ENCODE measurements around the gene THRA. TPM values are rescaled to one million over a fixed set of nuclear protein-coding genes. Genes with fewer than 3 reads are reported as not detected.

THRA gene
- total RNA-seq (2014; rRNA removed; shearing (Covaris generic)) = 16.3 and 20.0 TPM in 2 replicates

GRCh38 chr17:40062329-40063186 lies at the start of gene THRA:
Gene THRA, plus strand, starts transcription at chr17:40062965. Its CDS starts 11,524 bp downstream, at chr17:40074489.
- peak; percentile 50 for DNase-seq (ENCODE audit: low read depth)

GRCh38 chr17:40014375-40014980 lies 48.3 kb upstream of the THRA start:
- no peak for DNase-seq (ENCODE audit: low read depth)

- no peak for DNase-seq (ENCODE audit: low read depth)
Measured at GRCh38 chr17:40015005-40015997, 47.5 kb upstream of the THRA start, which contains the start of gene CSF3. Gene CSF3, plus strand, starts transcription at chr17:40015440. Its CDS starts 35 bp downstream, at chr17:40015475.

- DNase-seq (ENCODE audit: low read depth) = no peak
Measured at GRCh38 chr17:40015998-40016985, 46.5 kb upstream of the THRA start.

- DNase-seq (ENCODE audit: low read depth) = no peak
Measured at GRCh38 chr17:40017422-40018080, 45.2 kb upstream of the THRA start.

- peak; percentile 80 for DNase-seq (ENCODE audit: low read depth)
Measured at GRCh38 chr17:40018211-40019121, 44.3 kb upstream of the THRA start.

GRCh38 chr17:40019140-40019991 lies 43.4 kb upstream of the THRA start:
- no peak for DNase-seq (ENCODE audit: low read depth)

GRCh38 chr17:40020146-40020545 lies 42.6 kb upstream of the THRA start:
- no peak for DNase-seq (ENCODE audit: low read depth)

GRCh38 chr17:40021451-40021971 lies 41.3 kb upstream of the THRA start:
- DNase-seq (ENCODE audit: low read depth) = peak; percentile 99

GRCh38 chr17:40022497-40022896 lies 40.3 kb upstream of the THRA start:
- no peak for DNase-seq (ENCODE audit: low read depth)

GRCh38 chr17:40022961-40023541 lies 39.7 kb upstream of the THRA start:
- DNase-seq (ENCODE audit: low read depth) = no peak

GRCh38 chr17:40023590-40024292 lies 39.0 kb upstream of the THRA start:
- peak; percentile 53 for DNase-seq (ENCODE audit: low read depth)

- DNase-seq (ENCODE audit: low read depth) = peak; percentile 53
Measured at GRCh38 chr17:40024901-40025300, 37.9 kb upstream of the THRA start.

- DNase-seq (ENCODE audit: low read depth) = no peak
Measured at GRCh38 chr17:40025559-40025958, 37.2 kb upstream of the THRA start.

GRCh38 chr17:40025991-40026815 lies 36.6 kb upstream of the THRA start:
- DNase-seq (ENCODE audit: low read depth) = peak; percentile 87
